Activated CD8-positive, alpha-beta T cell treated with anti-CD3 and anti-CD28 coated beads, Interleukin-2, amount 10 ng/mL, durations not matched to agents 7 days and 5 days (primary cell): ENCODE measurements around the gene RSF1. TPM values are rescaled to one million over a fixed set of nuclear protein-coding genes. Genes with fewer than 3 reads are reported as not detected.
"Not testable (repeated sequence)": the region's sequence is repeated elsewhere in the genome, so short reads cannot be mapped to it uniquely, and the experiment has no call there.

Experiments
- ATAC-seq: fragments of 150-1000 bp; cut with Tn5 transposase; one replicate; pipeline ENCODE4 v1.10.0; 2021; ENCODE audit warnings: moderate library complexity
- CTCF ChIA-PET: fragments of 350-600 bp; sonication (Branson Sonifier 250); formaldehyde crosslinking; loops from one replicate; lab custom pipeline; 2021; ENCODE audit warnings: antibody characterized with exemption; lab: Charles Lee
- POLR2A ChIA-PET: fragments of 350-600 bp; sonication (Branson Sonifier 250); formaldehyde crosslinking; loops from one replicate; lab custom pipeline; 2021; ENCODE audit warnings: antibody characterized with exemption; lab: Charles Lee
- DNase-seq: peaks from one replicate; pipeline ENCODE4 v3.0.0-alpha.2; 2020
- H3K27ac Mint-ChIP-seq: one replicate; pipeline ENCODE4 v1.8.0; 2021; ENCODE audit warnings: mild to moderate bottlenecking, mixed read lengths
- H3K27me3 Mint-ChIP-seq: one replicate; pipeline ENCODE4 v1.8.0; 2021; ENCODE audit warnings: low read depth, mixed read lengths
- H3K36me3 Mint-ChIP-seq: one replicate; pipeline ENCODE4 v1.8.0; 2021; ENCODE audit warnings: low read depth, mixed read lengths
- H3K4me1 Mint-ChIP-seq: one replicate; pipeline ENCODE4 v1.8.0; 2021; ENCODE audit warnings: low read depth, mixed read lengths
- H3K4me3 Mint-ChIP-seq: one replicate; pipeline ENCODE4 v1.8.0; 2021; ENCODE audit warnings: mild to moderate bottlenecking, mixed read lengths
- H3K9me3 Mint-ChIP-seq: one replicate; pipeline ENCODE4 v1.8.0; 2022; ENCODE audit warnings: mixed read lengths; ENCODE audit not compliant: insufficient read depth
- total RNA-seq, 2 experiments: library from RNA; stranded (reverse); gene quantifications; one replicate each; pipeline ENCODE4 v1.2.3, GENCODE V29; 2021

Gene RSF1, protein sequence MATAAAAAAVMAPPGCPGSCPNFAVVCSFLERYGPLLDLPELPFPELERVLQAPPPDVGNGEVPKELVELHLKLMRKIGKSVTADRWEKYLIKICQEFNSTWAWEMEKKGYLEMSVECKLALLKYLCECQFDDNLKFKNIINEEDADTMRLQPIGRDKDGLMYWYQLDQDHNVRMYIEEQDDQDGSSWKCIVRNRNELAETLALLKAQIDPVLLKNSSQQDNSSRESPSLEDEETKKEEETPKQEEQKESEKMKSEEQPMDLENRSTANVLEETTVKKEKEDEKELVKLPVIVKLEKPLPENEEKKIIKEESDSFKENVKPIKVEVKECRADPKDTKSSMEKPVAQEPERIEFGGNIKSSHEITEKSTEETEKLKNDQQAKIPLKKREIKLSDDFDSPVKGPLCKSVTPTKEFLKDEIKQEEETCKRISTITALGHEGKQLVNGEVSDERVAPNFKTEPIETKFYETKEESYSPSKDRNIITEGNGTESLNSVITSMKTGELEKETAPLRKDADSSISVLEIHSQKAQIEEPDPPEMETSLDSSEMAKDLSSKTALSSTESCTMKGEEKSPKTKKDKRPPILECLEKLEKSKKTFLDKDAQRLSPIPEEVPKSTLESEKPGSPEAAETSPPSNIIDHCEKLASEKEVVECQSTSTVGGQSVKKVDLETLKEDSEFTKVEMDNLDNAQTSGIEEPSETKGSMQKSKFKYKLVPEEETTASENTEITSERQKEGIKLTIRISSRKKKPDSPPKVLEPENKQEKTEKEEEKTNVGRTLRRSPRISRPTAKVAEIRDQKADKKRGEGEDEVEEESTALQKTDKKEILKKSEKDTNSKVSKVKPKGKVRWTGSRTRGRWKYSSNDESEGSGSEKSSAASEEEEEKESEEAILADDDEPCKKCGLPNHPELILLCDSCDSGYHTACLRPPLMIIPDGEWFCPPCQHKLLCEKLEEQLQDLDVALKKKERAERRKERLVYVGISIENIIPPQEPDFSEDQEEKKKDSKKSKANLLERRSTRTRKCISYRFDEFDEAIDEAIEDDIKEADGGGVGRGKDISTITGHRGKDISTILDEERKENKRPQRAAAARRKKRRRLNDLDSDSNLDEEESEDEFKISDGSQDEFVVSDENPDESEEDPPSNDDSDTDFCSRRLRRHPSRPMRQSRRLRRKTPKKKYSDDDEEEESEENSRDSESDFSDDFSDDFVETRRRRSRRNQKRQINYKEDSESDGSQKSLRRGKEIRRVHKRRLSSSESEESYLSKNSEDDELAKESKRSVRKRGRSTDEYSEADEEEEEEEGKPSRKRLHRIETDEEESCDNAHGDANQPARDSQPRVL (N-terminal part only)
- 10 to 100 TPM; 41.1 to 49.1 TPM for total RNA-seq

DNA sequence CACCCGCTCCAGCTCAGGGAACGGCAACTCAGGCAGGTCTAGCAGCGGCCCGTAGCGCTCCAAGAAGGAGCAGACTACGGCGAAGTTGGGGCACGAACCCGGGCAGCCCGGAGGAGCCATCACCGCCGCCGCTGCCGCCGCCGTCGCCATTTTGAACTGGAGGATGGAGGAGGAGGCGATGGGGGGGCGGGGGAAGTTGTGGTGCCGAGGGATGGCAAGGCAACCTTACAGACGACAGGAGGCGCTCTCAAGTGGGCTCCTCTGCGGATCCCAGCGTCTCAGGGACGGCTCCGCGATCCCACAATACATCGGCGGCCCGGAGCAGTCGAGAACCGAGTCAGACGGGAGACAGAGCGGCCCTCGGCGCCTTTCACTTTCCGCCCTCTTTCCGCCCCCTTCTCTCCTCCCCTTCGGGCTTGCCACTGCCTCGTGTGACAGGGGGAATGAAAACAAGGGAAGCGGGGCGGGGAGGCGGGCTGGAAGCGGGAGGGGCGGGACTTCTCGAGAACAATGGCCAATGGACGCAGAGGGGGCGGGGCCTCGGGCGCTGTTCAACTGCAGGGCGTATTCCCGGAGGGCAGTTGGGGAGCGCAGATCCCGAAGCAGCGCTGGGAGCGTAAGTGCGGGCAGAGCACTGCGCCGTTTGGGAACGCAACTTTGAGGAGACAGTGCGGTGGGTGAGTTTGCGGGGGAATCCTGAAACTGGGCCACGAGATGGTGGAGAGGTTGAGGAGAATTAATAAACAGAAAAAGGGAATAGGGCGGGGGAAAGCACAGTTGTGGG is at the start of gene RSF1, which contains the start of gene AAMDC:
Gene RSF1, minus strand, starts transcription at position 158 of the 784 bp plus-strand sequence. Its CDS starts 8 bp downstream, at position 150.
Gene AAMDC, plus strand, starts transcription at position 580 of the 784 bp plus-strand sequence. CDS start 21,353 bp downstream, outside the sequence.
- Mint-ChIP-seq H3K4me3 (peak within 1 kb of the TSS; percentile 97), H3K9me3 (peaks cover 5% of the 10 kb centered on the region), H3K27ac (peak within 1 kb of the TSS; percentile 93), H3K4me1 (peaks cover 35% of the 10 kb centered on the region), H3K36me3 (peaks cover 18% of the 10 kb centered on the region), H3K27me3 (no peaks in the 10 kb centered on the region)
- ChIA-PET CTCF (interaction anchor here (1.0 to 4.0 kb wide), 4 partner anchors 172 to 179 kb away, joined by 3 to 25 read pairs (median 4); partner anchors contain the start of gene INTS4), POLR2A (interaction anchor here (0.7 to 3.3 kb wide), 2 partner anchors 174 to 179 kb away, joined by 3 to 17 read pairs; partner anchors contain the start of gene INTS4)
- ATAC-seq (peak; percentile 90), DNase-seq (peak; percentile 98)

DNA sequence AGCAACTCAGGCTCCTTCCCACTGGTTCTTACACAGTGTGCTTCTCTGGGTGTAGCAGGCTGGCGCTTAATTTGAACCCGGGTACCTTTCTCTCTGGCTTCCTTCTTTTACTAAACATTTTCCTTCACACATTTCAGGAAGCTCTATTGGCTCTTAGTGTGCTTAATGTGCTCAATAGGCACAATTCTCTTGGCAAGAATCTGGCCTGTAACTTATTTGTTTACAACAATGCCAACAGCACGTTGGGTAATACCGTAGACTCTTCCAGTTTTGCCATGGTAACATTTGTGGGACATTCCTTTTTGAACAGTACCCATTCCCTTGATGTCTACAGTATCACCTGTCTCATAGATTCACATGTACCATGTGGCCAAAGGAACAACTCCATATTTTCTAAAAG is 48.2 kb upstream of the RSF1 start:
- Mint-ChIP-seq H3K9me3 (no peaks in the 10 kb centered on the region), H3K4me1 (no peaks in the 10 kb centered on the region), H3K27ac (no peak overlapping the region), H3K36me3 (peaks cover 13% of the 10 kb centered on the region), H3K4me3 (no peak overlapping the region), H3K27me3 (no peaks in the 10 kb centered on the region)
- ATAC-seq: no peak
- DNase-seq: no peak
- POLR2A ChIA-PET: no interaction called here
- CTCF ChIA-PET: no interaction called here

DNA sequence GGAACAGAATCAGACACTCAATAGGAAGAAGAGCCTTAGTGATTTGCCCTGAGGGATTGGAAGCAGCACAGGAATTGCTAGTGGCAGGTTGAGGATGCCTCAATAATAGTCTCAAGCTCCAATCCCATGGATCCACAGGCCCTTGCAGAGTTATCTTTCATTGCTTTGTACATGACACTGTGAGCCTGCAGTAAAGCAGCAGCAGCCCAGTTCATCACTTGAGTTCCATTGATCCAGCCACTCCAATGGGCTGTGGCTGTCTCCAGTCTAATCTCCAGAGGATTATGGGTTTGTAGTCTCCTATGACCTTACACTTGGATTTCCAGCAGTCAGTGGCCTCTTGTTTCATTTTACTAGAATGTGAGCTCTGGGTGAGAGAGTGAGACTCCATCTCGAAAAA is 45.8 kb upstream of the RSF1 start:
- H3K36me3 Mint-ChIP-seq: peaks cover 10% of the 10 kb centered on the region
- CTCF ChIA-PET: no interaction called here

DNA sequence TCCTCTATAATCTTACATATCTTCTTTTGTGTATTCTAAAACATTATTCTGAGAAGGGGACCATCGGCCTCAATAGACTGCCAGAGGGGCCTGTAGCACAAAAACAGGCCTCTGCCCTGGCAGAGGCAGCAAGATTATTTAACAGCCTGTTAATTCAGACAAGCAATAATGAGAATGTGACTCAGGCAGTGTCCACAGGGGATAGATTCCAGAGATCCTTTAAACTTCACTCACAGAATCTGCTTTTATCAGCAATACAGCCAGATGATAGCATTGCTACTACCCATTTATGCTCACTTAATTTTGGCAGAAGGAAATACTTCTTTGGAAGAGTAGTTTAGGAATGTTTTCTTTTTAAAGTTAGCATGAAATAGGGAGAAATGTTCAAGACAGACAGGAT is 45.3 kb upstream of the RSF1 start:
- no peak overlapping the region for H3K27ac Mint-ChIP-seq
- H3K9me3 Mint-ChIP-seq: no peaks in the 10 kb centered on the region
- no peaks in the 10 kb centered on the region for H3K27me3 Mint-ChIP-seq
- ChIA-PET CTCF (no interaction called here), POLR2A (no interaction called here)
- peaks cover 10% of the 10 kb centered on the region for H3K36me3 Mint-ChIP-seq
- DNase-seq: no peak
- no peak for ATAC-seq
- no peak overlapping the region for H3K4me3 Mint-ChIP-seq
- H3K4me1 Mint-ChIP-seq: no peaks in the 10 kb centered on the region

More for the DNA sequence above, 45.8 kb upstream of the RSF1 start:
- Mint-ChIP-seq H3K27ac (no peak overlapping the region), H3K27me3 (no peaks in the 10 kb centered on the region), H3K4me1 (no peaks in the 10 kb centered on the region), H3K9me3 (no peaks in the 10 kb centered on the region), H3K4me3 (no peak overlapping the region)
- DNase-seq: no peak
- POLR2A ChIA-PET: no interaction called here
- ATAC-seq: no peak

DNA sequence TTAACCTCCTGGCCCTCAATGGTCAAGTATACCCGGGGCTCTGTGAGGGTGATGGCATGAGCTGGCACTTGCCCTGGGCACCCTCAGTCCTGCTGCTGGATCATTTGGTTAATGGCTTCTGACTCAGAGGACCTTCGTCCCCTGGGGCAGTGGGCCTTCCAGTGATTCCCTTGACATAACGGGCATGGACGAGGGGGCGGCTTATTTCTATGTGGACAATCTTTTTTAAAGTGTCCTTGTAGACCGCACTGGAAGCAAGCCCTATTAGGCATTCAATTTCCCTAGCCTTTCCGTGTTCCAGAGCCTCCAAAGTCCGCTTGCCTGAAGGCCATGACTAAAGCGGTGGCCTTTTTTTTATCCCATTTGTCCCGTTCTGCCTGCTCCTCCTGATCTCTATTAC is 40.9 kb upstream of the RSF1 start:
- H3K27me3 Mint-ChIP-seq, CTCF ChIA-PET, H3K4me3 Mint-ChIP-seq, POLR2A ChIA-PET, H3K36me3 Mint-ChIP-seq, H3K4me1 Mint-ChIP-seq, H3K27ac Mint-ChIP-seq, DNase-seq, H3K9me3 Mint-ChIP-seq, ATAC-seq: not testable (repeated sequence)

DNA sequence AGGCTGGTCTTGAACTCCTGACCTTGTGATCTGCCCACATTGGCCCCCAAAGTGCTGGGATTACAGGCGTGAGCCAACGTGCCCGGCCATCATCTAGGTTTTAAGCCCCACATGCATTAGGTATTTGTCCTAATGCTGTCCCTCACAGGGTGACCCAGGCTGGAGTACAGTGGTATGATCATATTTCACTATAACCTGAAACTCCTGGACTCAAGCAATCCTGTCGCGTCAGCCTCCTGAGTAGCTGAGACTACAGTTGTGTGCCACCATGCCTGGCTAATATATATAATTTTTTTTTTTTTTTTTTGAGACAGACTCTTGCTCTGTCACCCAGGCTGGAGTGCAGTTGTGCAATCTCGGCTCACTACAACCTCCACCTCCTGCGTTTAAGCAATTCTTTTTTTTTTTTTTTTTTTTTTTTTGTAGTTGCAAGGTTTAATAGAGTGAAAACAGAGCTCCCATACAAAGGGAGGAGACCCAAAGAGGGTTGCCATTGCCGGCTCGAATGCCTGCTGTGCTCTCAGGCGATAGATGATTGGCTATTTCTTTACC is 37.5 kb upstream of the RSF1 start:
- ATAC-seq, CTCF ChIA-PET: not testable (repeated sequence)

DNA sequence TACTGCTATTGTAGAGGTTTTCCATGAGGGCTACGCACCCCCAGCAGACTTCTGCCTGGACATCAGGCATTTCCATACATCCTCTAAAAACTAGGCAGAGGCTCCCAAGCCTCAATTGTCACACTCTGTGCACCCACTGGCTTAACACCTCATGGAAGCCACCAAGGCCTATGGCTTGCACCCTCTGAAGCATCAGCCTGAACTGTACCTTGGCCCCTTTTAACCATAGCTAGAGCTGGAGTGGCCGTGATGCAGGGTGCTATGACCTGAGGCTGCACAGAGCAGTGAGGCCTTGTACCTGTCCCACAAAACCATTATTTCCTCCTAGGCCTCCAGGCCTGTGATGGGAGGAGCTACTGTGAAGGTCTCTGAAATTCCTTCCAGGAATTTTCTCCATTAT is 34.3 kb upstream of the RSF1 start:
- ChIA-PET POLR2A (no interaction called here), CTCF (no interaction called here)
- ATAC-seq (no peak), DNase-seq (no peak)
- Mint-ChIP-seq H3K4me3 (no peak overlapping the region), H3K27ac (no peak overlapping the region), H3K36me3 (peaks cover 27% of the 10 kb centered on the region), H3K27me3 (no peaks in the 10 kb centered on the region), H3K4me1 (no peaks in the 10 kb centered on the region), H3K9me3 (no peaks in the 10 kb centered on the region)

More for the DNA sequence above, 37.5 kb upstream of the RSF1 start:
- H3K4me3 Mint-ChIP-seq, H3K27me3 Mint-ChIP-seq, H3K9me3 Mint-ChIP-seq, DNase-seq, H3K27ac Mint-ChIP-seq, POLR2A ChIA-PET, H3K4me1 Mint-ChIP-seq: not testable (repeated sequence)
- peaks cover 24% of the 10 kb centered on the region for H3K36me3 Mint-ChIP-seq

DNA sequence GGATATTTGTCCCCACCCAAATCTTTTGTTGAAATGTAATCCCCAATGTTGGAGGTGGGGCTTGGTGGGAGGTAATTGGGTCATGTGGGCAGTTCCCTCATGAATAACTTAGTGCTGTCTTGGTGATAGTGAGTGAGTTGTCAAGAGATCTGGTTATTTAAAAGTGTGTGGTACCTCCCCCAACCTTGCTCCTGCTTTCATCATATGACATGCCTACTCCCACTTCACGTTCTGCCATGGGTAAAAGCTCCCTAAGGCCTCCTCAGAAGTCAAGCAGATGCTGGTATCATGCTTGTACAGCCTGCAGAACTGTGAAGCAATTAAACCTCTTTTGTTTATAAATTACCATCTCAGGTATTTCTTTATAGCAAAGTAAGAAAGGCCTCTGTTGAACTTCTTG is 31.0 kb upstream of the RSF1 start:
- Mint-ChIP-seq H3K36me3 (peaks cover 36% of the 10 kb centered on the region), H3K4me3 (no peak overlapping the region), H3K4me1 (no peaks in the 10 kb centered on the region), H3K27me3 (no peaks in the 10 kb centered on the region), H3K27ac (no peak overlapping the region), H3K9me3 (no peaks in the 10 kb centered on the region)
- ChIA-PET CTCF (no interaction called here), POLR2A (no interaction called here)
- ATAC-seq (no peak), DNase-seq (no peak)

DNA sequence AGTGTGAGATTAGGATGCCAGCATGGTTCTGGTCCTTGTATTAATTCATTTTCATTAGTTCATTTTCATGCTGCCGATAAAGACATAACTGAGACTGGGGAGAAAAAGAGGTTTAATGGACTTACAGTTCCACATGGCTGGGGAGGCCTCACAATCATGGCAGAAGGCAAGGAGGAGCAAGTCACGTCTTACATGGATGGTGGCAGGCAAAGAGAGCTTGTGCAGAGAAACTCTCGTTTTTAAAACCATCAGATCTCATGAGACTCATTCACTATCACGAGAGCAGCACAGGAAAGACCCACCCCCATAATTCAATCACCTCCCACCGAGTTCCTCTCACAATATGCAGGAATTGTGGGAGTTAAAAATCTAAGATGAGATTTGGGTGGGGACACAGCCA is 23.2 kb upstream of the RSF1 start:
- H3K27ac Mint-ChIP-seq, ATAC-seq, POLR2A ChIA-PET, H3K4me3 Mint-ChIP-seq, H3K4me1 Mint-ChIP-seq, H3K9me3 Mint-ChIP-seq, DNase-seq, H3K27me3 Mint-ChIP-seq, CTCF ChIA-PET: not testable (repeated sequence)
- H3K36me3 Mint-ChIP-seq: peaks cover 27% of the 10 kb centered on the region

DNA sequence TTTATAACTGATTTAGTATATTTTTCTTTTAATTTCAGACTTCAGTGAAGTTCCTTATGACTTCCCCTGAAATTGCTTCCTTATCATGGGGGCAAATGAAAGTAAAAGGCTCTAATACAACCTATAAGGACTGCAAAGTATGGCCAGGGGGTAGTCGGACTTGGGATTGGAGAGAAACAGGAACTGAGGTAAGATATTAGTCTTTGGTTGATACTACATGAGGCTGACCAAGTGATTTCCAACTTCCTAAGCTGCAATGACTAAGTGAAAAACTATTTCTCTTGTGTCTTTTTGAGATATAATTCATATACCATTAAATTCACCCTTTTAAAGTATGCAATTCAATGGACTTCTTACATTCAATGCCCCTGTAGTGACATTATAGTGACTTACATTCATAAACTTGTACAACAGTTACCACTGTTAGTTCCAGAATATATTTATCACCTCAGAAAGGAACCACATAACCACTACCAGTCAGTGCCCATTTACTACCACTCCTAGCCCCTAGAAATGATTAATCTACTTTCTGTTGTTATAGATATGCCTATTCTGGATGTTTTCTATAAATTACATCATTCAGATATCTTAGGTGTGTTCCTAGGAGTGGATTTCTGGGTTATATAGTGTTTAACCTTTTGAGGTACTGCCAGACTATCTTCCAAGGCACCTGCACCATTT is 22.1 kb upstream of the RSF1 start:
- Mint-ChIP-seq H3K4me1 (no peaks in the 10 kb centered on the region), H3K27ac (no peak overlapping the region), H3K4me3 (no peak overlapping the region), H3K36me3 (peaks cover 27% of the 10 kb centered on the region), H3K27me3 (no peaks in the 10 kb centered on the region), H3K9me3 (peaks cover 5% of the 10 kb centered on the region)
- ChIA-PET CTCF (no interaction called here), POLR2A (no interaction called here)
- no peak for ATAC-seq
- DNase-seq: no peak
